Mammary microvascular endothelial cell (primary cell): ENCODE results near the gene MLH1. TPM values are rescaled to one million over a fixed set of nuclear protein-coding genes. Genes with fewer than 3 reads are reported as not detected.

Experiments
- total RNA-seq: library from RNA; depleted of rRNA; stranded (reverse); fragments of >200 nt; gene quantifications from 2 replicates; pipeline ENCODE4 v1.2.3, GENCODE V29; 2015

Gene MLH1
- total RNA-seq = 33.8 and 37.6 TPM in 2 replicates

DNA sequence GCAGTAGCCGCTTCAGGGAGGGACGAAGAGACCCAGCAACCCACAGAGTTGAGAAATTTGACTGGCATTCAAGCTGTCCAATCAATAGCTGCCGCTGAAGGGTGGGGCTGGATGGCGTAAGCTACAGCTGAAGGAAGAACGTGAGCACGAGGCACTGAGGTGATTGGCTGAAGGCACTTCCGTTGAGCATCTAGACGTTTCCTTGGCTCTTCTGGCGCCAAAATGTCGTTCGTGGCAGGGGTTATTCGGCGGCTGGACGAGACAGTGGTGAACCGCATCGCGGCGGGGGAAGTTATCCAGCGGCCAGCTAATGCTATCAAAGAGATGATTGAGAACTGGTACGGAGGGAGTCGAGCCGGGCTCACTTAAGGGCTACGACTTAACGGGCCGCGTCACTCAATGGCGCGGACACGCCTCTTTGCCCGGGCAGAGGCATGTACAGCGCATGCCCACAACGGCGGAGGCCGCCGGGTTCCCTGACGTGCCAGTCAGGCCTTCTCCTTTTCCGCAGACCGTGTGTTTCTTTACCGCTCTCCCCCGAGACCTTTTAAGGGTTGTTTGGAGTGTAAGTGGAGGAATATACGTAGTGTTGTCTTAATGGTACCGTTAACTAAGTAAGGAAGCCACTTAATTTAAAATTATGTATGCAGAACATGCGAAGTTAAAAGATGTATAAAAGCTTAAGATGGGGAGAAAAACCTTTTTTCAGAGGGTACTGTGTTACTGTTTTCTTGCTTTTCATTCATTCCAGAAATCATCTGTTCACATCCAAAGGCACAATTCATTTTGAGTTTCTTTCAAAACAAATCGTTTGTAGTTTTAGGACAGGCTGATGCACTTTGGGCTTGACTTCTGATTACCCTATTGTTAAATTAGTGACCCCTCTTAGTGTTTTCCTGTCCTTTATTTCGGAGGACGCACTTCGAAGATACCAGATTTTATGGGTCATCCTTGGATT lies at the start of gene MLH1:
Gene MLH1 (plus strand): TSS at position 193 of the 958 bp plus-strand sequence. CDS start 30 bp downstream, at position 223.

DNA sequence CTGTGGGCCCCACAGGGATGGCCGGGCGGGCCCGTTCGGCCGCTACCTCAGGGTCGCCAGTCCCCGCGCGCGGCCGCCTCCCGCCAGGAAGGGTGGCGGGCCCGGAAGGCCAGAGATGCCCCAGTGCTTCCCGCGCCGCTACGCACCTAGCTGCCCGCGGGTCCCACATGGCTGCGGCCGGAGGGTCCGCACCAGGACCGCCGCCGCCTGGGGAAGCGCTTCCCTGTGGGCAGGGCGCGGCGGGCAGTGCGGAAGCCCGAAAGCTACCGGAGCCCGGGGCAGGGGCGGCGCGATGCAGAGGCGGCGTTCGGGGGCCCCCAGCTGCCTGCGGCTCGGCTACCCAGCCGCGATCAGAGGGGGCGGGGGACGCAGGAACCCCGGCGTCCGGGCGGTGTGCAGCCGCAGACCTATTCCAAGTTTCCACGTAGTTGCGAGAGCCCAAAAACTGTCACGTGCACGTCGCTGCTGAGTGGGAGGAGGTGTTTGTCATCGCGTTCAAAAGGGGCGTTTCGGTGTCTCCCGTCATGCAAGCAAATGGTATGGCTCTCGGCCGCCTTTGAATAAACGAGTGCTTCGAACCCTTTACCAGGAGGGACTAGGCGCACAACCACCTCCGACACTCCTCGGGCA lies 48.6 kb upstream of the MLH1 start, which contains the start of gene TRANK1:
Gene TRANK1 (minus strand): TSS at position 414 of the 630 bp plus-strand sequence. CDS start 245 bp downstream, at position 169.

DNA sequence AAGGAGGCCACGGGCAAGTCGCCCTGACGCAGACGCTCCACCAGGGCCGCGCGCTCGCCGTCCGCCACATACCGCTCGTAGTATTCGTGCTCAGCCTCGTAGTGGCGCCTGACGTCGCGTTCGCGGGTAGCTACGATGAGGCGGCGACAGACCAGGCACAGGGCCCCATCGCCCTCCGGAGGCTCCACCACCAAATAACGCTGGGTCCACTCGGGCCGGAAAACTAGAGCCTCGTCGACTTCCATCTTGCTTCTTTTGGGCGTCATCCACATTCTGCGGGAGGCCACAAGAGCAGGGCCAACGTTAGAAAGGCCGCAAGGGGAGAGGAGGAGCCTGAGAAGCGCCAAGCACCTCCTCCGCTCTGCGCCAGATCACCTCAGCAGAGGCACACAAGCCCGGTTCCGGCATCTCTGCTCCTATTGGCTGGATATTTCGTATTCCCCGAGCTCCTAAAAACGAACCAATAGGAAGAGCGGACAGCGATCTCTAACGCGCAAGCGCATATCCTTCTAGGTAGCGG lies 452 bp upstream of the MLH1 start, which contains the start of gene EPM2AIP1:
Gene EPM2AIP1 (minus strand): TSS at position 326 of the 520 bp plus-strand sequence. CDS start 54 bp downstream, at position 272.

Other genes starting within 250 kb of the MLH1 start
- under 0.01 and 0.05 TPM in 2 replicates for gene DCLK3, start 229.0 kb upstream of the MLH1 start, total RNA-seq
- gene TRANK1, start 48.5 kb upstream of the MLH1 start, total RNA-seq = 7.6 and 11.9 TPM in 2 replicates
- 5.5 and 10.7 TPM in 2 replicates for gene EPM2AIP1, start 387 bp upstream of the MLH1 start, total RNA-seq
- 55.8 and 64.8 TPM in 2 replicates for gene LRRFIP2, start 181.1 kb downstream of the MLH1 start, total RNA-seq
- 41.6 and 54.8 TPM in 2 replicates for gene GOLGA4, start 249.8 kb downstream of the MLH1 start, total RNA-seq